ENCODE measurements around the gene YAP1. TPM values are rescaled to one million over a fixed set of nuclear protein-coding genes. Genes with fewer than 3 reads are reported as not detected.

The YAP1 gene
- total and polyA plus RNA-seq, 3 donors from 2014 or later: 44.2 to 144 (median 110) TPM

- H3K4me1 ChIP-seq: no peaks in the 10 kb centered on the region
- no peaks in the 10 kb centered on the region for H3K27me3 ChIP-seq
- 45 to 51% methylated on average over 4 of the region's 4 CpGs for WGBS, 2 donors
- DNase-seq: no peak
- no peaks in the 10 kb centered on the region for H3K36me3 ChIP-seq (ENCODE audit: low read depth, missing control alignments)
- intact Hi-C loops (cut with DNase I; ENCODE audit: low total_unique reads): no loop called here
- TF ChIP-seq POLR2A (IDR thresholded peaks at IDR 0.05): no peak
- TF ChIP-seq CTCF (IDR thresholded peaks at IDR 0.05): no peak
- H3K4me3 ChIP-seq: no peak overlapping the region
- no peaks in the 10 kb centered on the region for H3K9me3 ChIP-seq
- peak overlapping the region; percentile 3 to 28 for H3K27ac ChIP-seq
Measured at GRCh38 chr11:102177974-102178631, 67.9 kb downstream of the YAP1 start.

- H3K27ac ChIP-seq: no peak overlapping the region
- no peaks in the 10 kb centered on the region for H3K36me3 ChIP-seq (ENCODE audit: low read depth, missing control alignments)
- intact Hi-C loops (cut with DNase I; ENCODE audit: low total_unique reads): no loop called here
- WGBS, 2 donors: 88 to 91% methylated on average over 4 of the region's 4 CpGs
- H3K9me3 ChIP-seq: no peaks in the 10 kb centered on the region
- DNase-seq: no peak
- no peak overlapping the region for H3K4me3 ChIP-seq
- H3K4me1 ChIP-seq: no peaks in the 10 kb centered on the region
- no peak for TF ChIP-seq POLR2A (IDR thresholded peaks at IDR 0.05)
- TF ChIP-seq CTCF (IDR thresholded peaks at IDR 0.05): no peak
- H3K27me3 ChIP-seq: no peaks in the 10 kb centered on the region
Measured at GRCh38 chr11:102179371-102179770, 69.1 kb downstream of the YAP1 start.

- no peak for DNase-seq
- WGBS, 2 donors: 62 to 68% methylated on average over 3 of the region's 3 CpGs
- Histone ChIP-seq H3K36me3 (ENCODE audit: low read depth, missing control alignments) (no peaks in the 10 kb centered on the region), H3K9me3 (no peaks in the 10 kb centered on the region), H3K4me3 (no peak overlapping the region), H3K27me3 (no peaks in the 10 kb centered on the region), H3K4me1 (no peaks in the 10 kb centered on the region), H3K27ac (no peak overlapping the region)
- intact Hi-C loops (cut with DNase I; ENCODE audit: low total_unique reads): no loop called here
- TF ChIP-seq POLR2A (IDR thresholded peaks at IDR 0.05) (no peak), CTCF (IDR thresholded peaks at IDR 0.05) (no peak)
Measured at GRCh38 chr11:102184269-102184987, 74.2 kb downstream of the YAP1 start.

- H3K4me1 ChIP-seq: no peaks in the 10 kb centered on the region
- no peak overlapping the region for H3K27ac ChIP-seq
- H3K9me3 ChIP-seq: no peaks in the 10 kb centered on the region
- WGBS, 2 donors: 45 to 52% methylated on average over 6 of the region's 6 CpGs
- no peaks in the 10 kb centered on the region for H3K36me3 ChIP-seq (ENCODE audit: low read depth, missing control alignments)
- no peaks in the 10 kb centered on the region for H3K27me3 ChIP-seq
- intact Hi-C loops (cut with DNase I; ENCODE audit: low total_unique reads): no loop called here
- DNase-seq: no peak
- TF ChIP-seq CTCF (IDR thresholded peaks at IDR 0.05) (no peak), POLR2A (IDR thresholded peaks at IDR 0.05) (no peak)
- H3K4me3 ChIP-seq: no peak overlapping the region
Measured at GRCh38 chr11:102186551-102187191, 76.4 kb downstream of the YAP1 start.
